Liver (tissue), 9 donors: ENCODE results near the gene GAST. TPM values are rescaled to one million over a fixed set of nuclear protein-coding genes. Genes with fewer than 3 reads are reported as not detected.

Source experiments
- DNase-seq: peaks from one replicate; pipeline ENCODE4 v3.0.0-alpha.2; 2017; ENCODE audit warnings: low spot score
- H3K27ac ChIP-seq, 2 donors: one replicate each; pipeline ENCODE4 v1.7.0; 2013; ENCODE audit warnings: inconsistent platforms in 2 of 2, low read length in 2 of 2, control low read depth in 1 of 2, low read depth in 1 of 2, mild to moderate bottlenecking in 1 of 2
- H3K27me3 ChIP-seq, 4 donors: one replicate each; pipeline versions ENCODE4 v1.6.1 to v1.7.0; 2013; ENCODE audit warnings: low read length in 3 of 4, inconsistent platforms in 1 of 4, mild to moderate bottlenecking in 1 of 4, moderate library complexity in 1 of 4; ENCODE audit not compliant: control insufficient read depth in 4 of 4, insufficient read depth in 4 of 4
- H3K36me3 ChIP-seq, 4 donors: one replicate each; pipeline versions ENCODE4 v1.6.1 to v1.7.0; 2013; ENCODE audit warnings: low read length in 3 of 4, mild to moderate bottlenecking in 3 of 4, low read depth in 1 of 4, moderate library complexity in 1 of 4; ENCODE audit not compliant: control insufficient read depth in 4 of 4, insufficient read depth in 3 of 4
- H3K4me1 ChIP-seq, 4 donors: one replicate each; pipeline versions ENCODE4 v1.6.1 to v1.7.0; 2013; ENCODE audit warnings: low read length in 3 of 4, mild to moderate bottlenecking in 3 of 4, moderate library complexity in 1 of 4; ENCODE audit not compliant: control insufficient read depth in 4 of 4, insufficient read depth in 4 of 4
- H3K4me3 ChIP-seq, 3 donors: one replicate each; pipeline versions ENCODE4 v1.6.1 to v1.7.0; 2013; ENCODE audit warnings: low read length in 3 of 3, control low read depth in 1 of 3, low read depth in 1 of 3, mild to moderate bottlenecking in 1 of 3
- H3K9ac ChIP-seq, 2 donors: one replicate each; pipeline ENCODE4 v1.7.0; 2013; ENCODE audit warnings: low read length in 2 of 2, mild to moderate bottlenecking in 2 of 2, moderate library complexity in 2 of 2, control low read depth in 1 of 2, low read depth in 1 of 2
- H3K9me3 ChIP-seq, 4 donors: one replicate each; pipeline versions ENCODE4 v1.6.1 to v1.7.0; 2013; ENCODE audit warnings: low read length in 3 of 4; ENCODE audit not compliant: control insufficient read depth in 4 of 4
- ATF3 ChIP-seq: IDR thresholded peaks from 2 replicates; pipeline ENCODE4 v1.6.1; 2016; ENCODE audit warnings: antibody characterized with exemption
- CTCF ChIP-seq: fragments of 150-350 bp; IDR thresholded peaks from 2 replicates; pipeline ENCODE4 v1.5.1; 2017; ENCODE audit warnings: improper control_type of control experiment, low read depth, low read length; ENCODE audit not compliant: missing input control
- EGR1 ChIP-seq, 2 donors: IDR thresholded peaks; 2 replicates each; pipeline ENCODE4 v1.6.1; 2016 to 2018; ENCODE audit warnings: antibody characterized with exemption in 2 of 2, low read depth in 2 of 2
- GABPA ChIP-seq, 2 donors: IDR thresholded peaks in 1 of 2; conservative IDR thresholded peaks in 1 of 2; 2 replicates each; pipeline ENCODE4 v1.6.1; 2016; ENCODE audit warnings: antibody characterized with exemption in 2 of 2, mild to moderate bottlenecking in 1 of 2, moderate library complexity in 1 of 2
- HNF4A ChIP-seq, 2 donors: conservative IDR thresholded peaks; 2 replicates each; pipeline ENCODE4 v1.6.1; 2016; ENCODE audit warnings: antibody characterized with exemption in 2 of 2, mild to moderate bottlenecking in 2 of 2
- HNF4G ChIP-seq: IDR thresholded peaks from 2 replicates; pipeline ENCODE4 v1.6.1; 2016; ENCODE audit warnings: antibody characterized with exemption
- JUND ChIP-seq, 2 donors: IDR thresholded peaks; 2 replicates each; pipeline ENCODE4 v1.6.1; 2016; ENCODE audit warnings: antibody characterized with exemption in 2 of 2
- MAX ChIP-seq: IDR thresholded peaks from 2 replicates; pipeline ENCODE4 v1.6.1; 2016; ENCODE audit warnings: antibody characterized with exemption
- NR2F2 ChIP-seq: IDR thresholded peaks from 2 replicates; pipeline ENCODE4 v1.6.1; 2016; ENCODE audit warnings: antibody characterized with exemption
- RAD21 ChIP-seq, 2 donors: IDR thresholded peaks; 2 replicates each; pipeline ENCODE4 v1.6.1; 2016; ENCODE audit warnings: antibody characterized with exemption in 2 of 2, mild to moderate bottlenecking in 2 of 2
- REST ChIP-seq: IDR thresholded peaks from 2 replicates; pipeline ENCODE4 v1.6.1; 2016; ENCODE audit warnings: antibody characterized with exemption, mild to moderate bottlenecking
- RXRA ChIP-seq, 2 donors: IDR thresholded peaks; 2 replicates each; pipeline ENCODE4 v1.6.1; 2017 to 2018; ENCODE audit warnings: antibody characterized with exemption in 2 of 2, mild to moderate bottlenecking in 1 of 2
- SP1 ChIP-seq: IDR thresholded peaks from 2 replicates; pipeline ENCODE4 v1.6.1; 2018; ENCODE audit warnings: antibody characterized with exemption, mild to moderate bottlenecking
- YY1 ChIP-seq: IDR thresholded peaks from 2 replicates; pipeline ENCODE4 v1.6.1; 2016; ENCODE audit warnings: antibody characterized with exemption, mild to moderate bottlenecking
- WGBS: extraction: QIAGEN DNeasy Blood & Tissue Kit; methylation state at CpG from one replicate; pipeline ENCODE4 v1.1.7; 2013; 5-methylcytosine and 5-hydroxymethylcytosine counted together
- polyA plus RNA-seq, 2 donors: library from polyadenylated mRNA; stranded (reverse) in 1 of 2; unstranded in 1 of 2; fragments of 200-250 nt in 1 of 2; fragments of >200 nt in 1 of 2; fragmentation: Nextera tagmentation in 1 of 2; extraction: Ambion mirVana in 1 of 2; gene quantifications; one replicate each; pipeline versions ENCODE4 v1.2.1 to v1.2.3, GENCODE V29; 2013 to 2015
- total RNA-seq, 2 donors: library from RNA; depleted of rRNA; stranded (reverse); fragments of >200 nt; gene quantifications; one replicate each; pipeline ENCODE4 v1.2.3, GENCODE V29; 2014
- donor health status: healthy.
- donor health status: healthy.
- donor health status: healthy.
- donor health status: healthy.
- donor health status: healthy.

The GAST gene
- total and polyA plus RNA-seq, 4 donors = not detected

GRCh38 chr17:41724476-41725050 is 12.4 kb downstream of the GAST start:
- no peak for DNase-seq
- H3K9ac ChIP-seq = no peak overlapping the region
- H3K27ac ChIP-seq = no peak overlapping the region
- H3K36me3 ChIP-seq = no peaks in the 10 kb centered on the region
- H3K4me1 ChIP-seq = no peaks in the 10 kb centered on the region
- WGBS = 78% methylated on average over 17 of the region's 17 CpGs
- no peaks in the 10 kb centered on the region for H3K9me3 ChIP-seq
- no peaks in the 10 kb centered on the region for H3K27me3 ChIP-seq
- no peak overlapping the region for H3K4me3 ChIP-seq
- TF ChIP-seq RXRA (IDR thresholded peaks at IDR 0.05) (no peak), EGR1 (IDR thresholded peaks at IDR 0.05; ENCODE audit: low read depth in 2 of 2) (no peak), YY1 (no peak), HNF4G (no peak)

- Histone ChIP-seq H3K4me3 (no peak overlapping the region), H3K9ac (no peak overlapping the region), H3K4me1 (no peaks in the 10 kb centered on the region), H3K27me3 (no peaks in the 10 kb centered on the region), H3K9me3 (no peaks in the 10 kb centered on the region), H3K36me3 (no peaks in the 10 kb centered on the region), H3K27ac (no peak overlapping the region)
- TF ChIP-seq RAD21 (IDR thresholded peaks at IDR 0.05) (no peak), YY1 (no peak), HNF4G (no peak), HNF4A (conservative IDR thresholded peaks at IDR 0.05) (no peak), EGR1 (IDR thresholded peaks at IDR 0.05; ENCODE audit: low read depth in 2 of 2) (no peak), SP1 (no peak), NR2F2 (no peak), ATF3 (no peak), JUND (IDR thresholded peaks at IDR 0.05) (no peak), GABPA (IDR thresholded peaks at IDR 0.05 in 1 of 2, conservative IDR thresholded peaks at IDR 0.05 in 1 of 2) (no peak), MAX (no peak), CTCF (no peak), REST (no peak)
- WGBS = 92% methylated on average over 5 of the region's 5 CpGs
- DNase-seq = no peak
Measured at GRCh38 chr17:41725134-41725533, 13.0 kb downstream of the GAST start.
